ENCODE results near the gene TMEM38A.

DNA sequence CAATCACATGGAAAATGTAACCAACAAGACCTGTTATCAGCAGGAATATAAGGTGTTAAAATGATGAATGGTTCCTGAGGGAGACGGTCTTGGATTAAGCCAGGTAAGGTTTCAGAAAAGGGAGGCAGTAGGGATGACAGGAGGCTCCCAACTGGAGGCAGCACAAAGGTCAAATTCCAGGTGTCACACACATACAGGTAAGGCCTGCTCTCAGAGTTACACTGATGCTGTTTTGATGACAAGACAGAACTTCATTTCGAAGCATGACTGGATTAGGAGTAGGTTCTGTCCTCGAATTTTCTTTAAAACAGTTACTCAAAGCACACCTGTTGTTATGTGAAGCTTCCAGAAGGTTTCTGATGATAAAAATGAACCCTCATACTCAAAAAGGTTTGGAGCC lies 40.4 kb upstream of the TMEM38A start:
- no peak for TF ChIP-seq CTCF (conservative IDR thresholded peaks at IDR 0.05 in 1 of 2, IDR thresholded peaks at IDR 0.05 in 1 of 2; ENCODE audit: low read depth in 1 of 2, low read length in 2 of 2)
- no peak for TF ChIP-seq EZH2 (IDR thresholded peaks at IDR 0.05; ENCODE audit: low read length, missing control alignments)
